GM23248 (cell line): Measurements from ENCODE around the gene FYTTD1. TPM values are rescaled to one million over a fixed set of nuclear protein-coding genes. Genes with fewer than 3 reads are reported as not detected.

Source experiments
- DNase-seq: peaks from one replicate; pipeline ENCODE4 v3.0.0-alpha.2; 2015
- H2AFZ ChIP-seq: fragments of 200-600 bp; sonication (generic); 2 replicates; pipeline ENCODE4 v1.6.1; 2016; ENCODE audit warnings: antibody characterized with exemption
- H3F3A ChIP-seq: fragments of 200-600 bp; sonication (generic); 2 replicates; pipeline ENCODE4 v1.6.1; 2016; ENCODE audit warnings: mild to moderate bottlenecking, antibody characterized with exemption, mixed run types; ENCODE audit not compliant: insufficient read depth
- H3K27ac ChIP-seq: fragments of 200-600 bp; sonication (generic); 2 replicates; pipeline ENCODE4 v1.5.1; 2016; ENCODE audit warnings: mild to moderate bottlenecking
- H3K27me3 ChIP-seq: fragments of 200-600 bp; sonication (generic); replicated peaks from 2 replicates; pipeline ENCODE4 v1.6.1; 2016; ENCODE audit warnings: mild to moderate bottlenecking; ENCODE audit not compliant: insufficient read depth
- H3K36me3 ChIP-seq: fragments of 200-600 bp; sonication (generic); 2 replicates; pipeline ENCODE4 v1.6.1; 2016; ENCODE audit warnings: low read depth, mild to moderate bottlenecking
- H3K4me1 ChIP-seq: fragments of 200-600 bp; sonication (generic); 2 replicates; pipeline ENCODE4 v1.6.1; 2016; ENCODE audit warnings: mild to moderate bottlenecking; ENCODE audit not compliant: insufficient read depth
- H3K4me2 ChIP-seq: fragments of 200-600 bp; sonication (generic); one replicate; pipeline ENCODE4 v1.6.1; 2016; ENCODE audit warnings: mild to moderate bottlenecking; ENCODE audit not compliant: unreplicated experiment
- H3K4me3 ChIP-seq: fragments of 200-600 bp; sonication (generic); 2 replicates; pipeline ENCODE4 v1.5.1; 2016; ENCODE audit warnings: mild to moderate bottlenecking
- H3K79me2 ChIP-seq: fragments of 200-600 bp; sonication (generic); 2 replicates; pipeline ENCODE4 v1.6.1; 2016; ENCODE audit warnings: mild to moderate bottlenecking; ENCODE audit not compliant: insufficient read depth
- H3K9ac ChIP-seq: fragments of 200-600 bp; sonication (generic); 2 replicates; pipeline ENCODE4 v1.6.1; 2016; ENCODE audit warnings: mild to moderate bottlenecking
- H3K9me2 ChIP-seq: fragments of 200-600 bp; sonication (generic); 2 replicates; pipeline ENCODE4 v1.6.1; 2016; ENCODE audit warnings: mixed run types, mild to moderate bottlenecking, moderate library complexity; ENCODE audit not compliant: insufficient read depth
- H3K9me3 ChIP-seq: fragments of 200-600 bp; sonication (generic); one replicate; pipeline ENCODE4 v1.6.1; 2017; ENCODE audit warnings: low read depth
- H4K20me1 ChIP-seq: fragments of 200-600 bp; sonication (generic); 2 replicates; pipeline ENCODE4 v1.6.0; 2016; ENCODE audit not compliant: insufficient read depth
- EZH2 ChIP-seq: fragments of 200-600 bp; sonication (generic); IDR thresholded peaks from 2 replicates; pipeline ENCODE4 v1.6.1; 2018; ENCODE audit warnings: antibody characterized with exemption, mild to moderate bottlenecking; ENCODE audit not compliant: insufficient read depth, poor library complexity, severe bottlenecking
- EZH2phosphoT487 ChIP-seq: fragments of 200-600 bp; sonication (generic); IDR thresholded peaks from 2 replicates; pipeline ENCODE4 v1.6.1; 2018; ENCODE audit warnings: antibody characterized with exemption, moderate library complexity, mild to moderate bottlenecking, low read depth; ENCODE audit not compliant: insufficient read depth
- WGBS, 2 experiments: methylation state at CpG; one replicate each; pipeline ENCODE4 v1.1.6; 2015 to 2017; ENCODE audit warnings: low lambda C conversion rate in 2 of 2, low coverage in 1 of 2; ENCODE audit errors: missing lambda C conversion rate in 2 of 2; 5-methylcytosine and 5-hydroxymethylcytosine counted together
- in situ Hi-C: fragments of 300-500 bp; cut with MboI; formaldehyde crosslinking; loops from 2 replicates; pipeline ENCODE4 v1.15.0; 2020
- polyA plus RNA-seq: library from polyadenylated mRNA; unstranded; fragments of >200 nt; fragmentation: Nextera tagmentation; extraction: Ambion mirVana; gene quantifications from 2 replicates; pipeline ENCODE4 v1.2.1, GENCODE V29; 2016
- total RNA-seq: library from RNA; depleted of rRNA; stranded (reverse); fragments of >200 nt; shearing (Covaris generic); gene quantifications from 2 replicates; pipeline ENCODE4 v1.2.3, GENCODE V29; 2014

FYTTD1 gene
- total and polyA plus RNA-seq, 2 experiments from 2014 or later: 42.0 to 90.4 TPM

- H3K79me2 ChIP-seq: peaks cover 76% of the 10 kb centered on the region
- H3F3A ChIP-seq: peaks cover 53% of the 10 kb centered on the region
- DNase-seq: no peak
- no peaks in the 10 kb centered on the region for H3K27me3 ChIP-seq
- no peaks in the 10 kb centered on the region for H3K9me3 ChIP-seq
- H3K4me2 ChIP-seq: peak overlapping the region; percentile 70
- TF ChIP-seq EZH2phosphoT487 (no peak), EZH2 (no peak)
- peaks cover 8% of the 10 kb centered on the region; the same call in 1 of the 2 replicates for H4K20me1 ChIP-seq
- WGBS, 2 experiments: 97 to 100% methylated on average over 1 of the region's 1 CpG
- no peaks in the 10 kb centered on the region for H3K36me3 ChIP-seq
- H3K9me2 ChIP-seq: no peaks in the 10 kb centered on the region
- in situ Hi-C loops: no loop called here
- H3K27ac ChIP-seq: peak overlapping the region; percentile 77; the same call in 1 of the 2 replicates
- no peak overlapping the region for H3K4me3 ChIP-seq
- H3K4me1 ChIP-seq: peaks cover 50% of the 10 kb centered on the region
- no peak overlapping the region for H3K9ac ChIP-seq
- no peak overlapping the region for H2AFZ ChIP-seq
Observed at GRCh38 chr3:197794115-197794514, 44.4 kb downstream of the FYTTD1 start.

- H3K27ac ChIP-seq: peak overlapping the region; percentile 77
- H3K9me2 ChIP-seq: no peaks in the 10 kb centered on the region
- no peaks in the 10 kb centered on the region for H3K9me3 ChIP-seq
- H3K27me3 ChIP-seq: no peaks in the 10 kb centered on the region
- 0 out of 2 replicates have a peak overlapping the region, but pooled peaks have one; percentile 3 for H3K4me3 ChIP-seq
- H3K4me2 ChIP-seq: peak overlapping the region; percentile 27
- peaks cover 42% of the 10 kb centered on the region for H3F3A ChIP-seq
- peaks cover 87% of the 10 kb centered on the region for H3K79me2 ChIP-seq
- no peaks in the 10 kb centered on the region for H3K36me3 ChIP-seq
- H2AFZ ChIP-seq: no peak overlapping the region
- peak overlapping the region; percentile 27; the same call in 1 of the 2 replicates for H3K9ac ChIP-seq
- peak; percentile 93 for DNase-seq
- in situ Hi-C loops: no loop called here
- no peak for TF ChIP-seq EZH2phosphoT487
- H3K4me1 ChIP-seq: peaks cover 59% of the 10 kb centered on the region
- 16 to 22% methylated on average over 1 of the region's 1 CpG for WGBS, 2 experiments
- peaks cover 8% of the 10 kb centered on the region; the same call in 1 of the 2 replicates for H4K20me1 ChIP-seq
Observed at GRCh38 chr3:197795200-197795599, 45.5 kb downstream of the FYTTD1 start.

GRCh38 chr3:197796087-197796486, 46.4 kb downstream of the FYTTD1 start:
- no peak overlapping the region for H2AFZ ChIP-seq
- peak overlapping the region; percentile 77 for H3K27ac ChIP-seq
- peaks cover 59% of the 10 kb centered on the region for H3K4me1 ChIP-seq
- no peak for DNase-seq
- H3K27me3 ChIP-seq: no peaks in the 10 kb centered on the region
- no peak overlapping the region for H3K4me3 ChIP-seq
- H4K20me1 ChIP-seq: peaks cover 8% of the 10 kb centered on the region; the same call in 1 of the 2 replicates
- in situ Hi-C loops: no loop called here
- H3F3A ChIP-seq: peaks cover 42% of the 10 kb centered on the region
- H3K9ac ChIP-seq: no peak overlapping the region
- no peaks in the 10 kb centered on the region for H3K9me3 ChIP-seq
- no peak overlapping the region for H3K4me2 ChIP-seq
- no peaks in the 10 kb centered on the region for H3K36me3 ChIP-seq
- no peaks in the 10 kb centered on the region for H3K9me2 ChIP-seq
- 61 to 62% methylated on average over 4 of the region's 4 CpGs for WGBS, 2 experiments
- H3K79me2 ChIP-seq: peaks cover 96% of the 10 kb centered on the region
- TF ChIP-seq EZH2phosphoT487 (no peak), EZH2 (no peak)

- Histone ChIP-seq H3K9ac (no peak overlapping the region), H3F3A (peaks cover 62% of the 10 kb centered on the region), H3K9me2 (no peaks in the 10 kb centered on the region), H3K4me3 (no peak overlapping the region), H3K4me1 (peaks cover 69% of the 10 kb centered on the region), H3K9me3 (no peaks in the 10 kb centered on the region), H4K20me1 (peaks cover 12% of the 10 kb centered on the region), H3K27ac (no peak overlapping the region), H3K36me3 (no peaks in the 10 kb centered on the region), H3K79me2 (peaks cover 99% of the 10 kb centered on the region), H3K4me2 (no peak overlapping the region), H2AFZ (no peak overlapping the region), H3K27me3 (no peaks in the 10 kb centered on the region)
- WGBS, 2 experiments: 69 to 85% methylated on average over 3 of the region's 3 CpGs
- no peak for DNase-seq
- TF ChIP-seq EZH2 (no peak), EZH2phosphoT487 (no peak)
- in situ Hi-C loops: no loop called here
Observed at GRCh38 chr3:197798863-197799262, 49.2 kb downstream of the FYTTD1 start.

GRCh38 chr3:197800379-197800778, 50.7 kb downstream of the FYTTD1 start:
- no peaks in the 10 kb centered on the region for H3K36me3 ChIP-seq
- in situ Hi-C loops: no loop called here
- WGBS, 2 experiments: 88 to 91% methylated on average over 3 of the region's 3 CpGs
- H3K9me3 ChIP-seq: no peaks in the 10 kb centered on the region
- H3K4me3 ChIP-seq: no peak overlapping the region
- H3F3A ChIP-seq: peaks cover 48% of the 10 kb centered on the region
- no peaks in the 10 kb centered on the region for H3K27me3 ChIP-seq
- H3K4me1 ChIP-seq: peaks cover 54% of the 10 kb centered on the region
- H3K27ac ChIP-seq: no peak overlapping the region
- H4K20me1 ChIP-seq: peaks cover 10% of the 10 kb centered on the region
- H3K4me2 ChIP-seq: no peak overlapping the region
- peaks cover 100% of the 10 kb centered on the region for H3K79me2 ChIP-seq
- no peaks in the 10 kb centered on the region for H3K9me2 ChIP-seq
- H2AFZ ChIP-seq: no peak overlapping the region
- no peak for DNase-seq
- no peak overlapping the region for H3K9ac ChIP-seq
- no peak for TF ChIP-seq EZH2phosphoT487
- no peak for TF ChIP-seq EZH2
